ENCODE measurements around the gene ZC3H4. TPM values are rescaled to one million over a fixed set of nuclear protein-coding genes. Genes with fewer than 3 reads are reported as not detected.

Gene ZC3H4
- total and polyA plus RNA-seq, 9 of the 15 experiments (the other 6 are each of a cell fraction or from before 2014, with no cell fraction given): 2.2 to 75.6 (median 18.3) TPM

- TF ChIP-seq ZFP1 (CRISPR knock-in tag; IDR thresholded peaks at IDR 0.05) (no peak), NCOA2 (IDR thresholded peaks at IDR 0.05; ENCODE audit: partially characterized antibody in 2 of 2) (no peak), NRF1 (conservative IDR thresholded peaks at IDR 0.05 in 1 of 2, IDR thresholded peaks at IDR 0.05 in 1 of 2) (peak; percentile 73 to 78), MAFK (IDR thresholded peaks at IDR 0.05; ENCODE audit: low read length) (no peak), KDM1A (IDR thresholded peaks at IDR 0.05) (no peak), ZNF511 (CRISPR knock-in tag; IDR thresholded peaks at IDR 0.05) (0 out of 2 replicates have a peak, but pooled peaks have one; percentile 18), ZNF282 (CRISPR knock-in tag; IDR thresholded peaks at IDR 0.05) (no peak), TARDBP (IDR thresholded peaks at IDR 0.05) (0 out of 2 replicates have a peak, but pooled peaks have one; percentile 88), PRMT5 (CRISPR knock-in tag; IDR thresholded peaks at IDR 0.05) (no peak), SETDB1 (IDR thresholded peaks at IDR 0.05; ENCODE audit: low read length) (no peak), SMARCC2 (IDR thresholded peaks at IDR 0.05; ENCODE audit: low read depth) (peak; percentile 76; the same call in 1 of the 2 replicates), GATAD2A (IDR thresholded peaks at IDR 0.05) (peak; percentile 99), SRSF7 (optimal IDR thresholded peaks at IDR 0.05; ENCODE audit: low read depth, low read length) (no peak), MXI1 (IDR thresholded peaks at IDR 0.05; ENCODE audit: low read depth, low read length) (no peak), RBM17 (IDR thresholded peaks at IDR 0.05; ENCODE audit: borderline replicate concordance, low read depth, low read length) (no peak), NFE2 (IDR thresholded peaks at IDR 0.05; ENCODE audit: low read depth) (no peak)
- TF ChIP-seq, protein P1, sequence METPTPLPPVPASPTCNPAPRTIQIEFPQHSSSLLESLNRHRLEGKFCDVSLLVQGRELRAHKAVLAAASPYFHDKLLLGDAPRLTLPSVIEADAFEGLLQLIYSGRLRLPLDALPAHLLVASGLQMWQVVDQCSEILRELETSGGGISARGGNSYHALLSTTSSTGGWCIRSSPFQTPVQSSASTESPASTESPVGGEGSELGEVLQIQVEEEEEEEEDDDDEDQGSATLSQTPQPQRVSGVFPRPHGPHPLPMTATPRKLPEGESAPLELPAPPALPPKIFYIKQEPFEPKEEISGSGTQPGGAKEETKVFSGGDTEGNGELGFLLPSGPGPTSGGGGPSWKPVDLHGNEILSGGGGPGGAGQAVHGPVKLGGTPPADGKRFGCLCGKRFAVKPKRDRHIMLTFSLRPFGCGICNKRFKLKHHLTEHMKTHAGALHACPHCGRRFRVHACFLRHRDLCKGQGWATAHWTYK (CRISPR knock-in tag; IDR thresholded peaks at IDR 0.05): no peak; the same call in 1 of the 2 replicates
- TF ChIP-seq, protein P2, sequence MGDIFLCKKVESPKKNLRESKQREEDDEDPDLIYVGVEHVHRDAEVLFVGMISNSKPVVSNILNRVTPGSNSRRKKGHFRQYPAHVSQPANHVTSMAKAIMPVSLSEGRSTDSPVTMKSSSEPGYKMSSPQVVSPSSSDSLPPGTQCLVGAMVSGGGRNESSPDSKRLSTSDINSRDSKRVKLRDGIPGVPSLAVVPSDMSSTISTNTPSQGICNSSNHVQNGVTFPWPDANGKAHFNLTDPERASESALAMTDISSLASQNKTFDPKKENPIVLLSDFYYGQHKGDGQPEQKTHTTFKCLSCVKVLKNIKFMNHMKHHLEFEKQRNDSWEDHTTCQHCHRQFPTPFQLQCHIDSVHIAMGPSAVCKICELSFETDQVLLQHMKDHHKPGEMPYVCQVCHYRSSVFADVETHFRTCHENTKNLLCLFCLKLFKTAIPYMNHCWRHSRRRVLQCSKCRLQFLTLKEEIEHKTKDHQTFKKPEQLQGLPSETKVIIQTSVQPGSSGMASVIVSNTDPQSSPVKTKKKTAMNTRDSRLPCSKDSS (IDR thresholded peaks at IDR 0.05; ENCODE audit: low read depth, partially characterized antibody): no peak
- TF ChIP-seq, protein P3, sequence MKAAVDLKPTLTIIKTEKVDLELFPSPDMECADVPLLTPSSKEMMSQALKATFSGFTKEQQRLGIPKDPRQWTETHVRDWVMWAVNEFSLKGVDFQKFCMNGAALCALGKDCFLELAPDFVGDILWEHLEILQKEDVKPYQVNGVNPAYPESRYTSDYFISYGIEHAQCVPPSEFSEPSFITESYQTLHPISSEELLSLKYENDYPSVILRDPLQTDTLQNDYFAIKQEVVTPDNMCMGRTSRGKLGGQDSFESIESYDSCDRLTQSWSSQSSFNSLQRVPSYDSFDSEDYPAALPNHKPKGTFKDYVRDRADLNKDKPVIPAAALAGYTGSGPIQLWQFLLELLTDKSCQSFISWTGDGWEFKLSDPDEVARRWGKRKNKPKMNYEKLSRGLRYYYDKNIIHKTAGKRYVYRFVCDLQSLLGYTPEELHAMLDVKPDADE (conservative IDR thresholded peaks at IDR 0.05; ENCODE audit: control insufficient read depth, low read depth, low read length): no peak; the same call in 1 of the 2 replicates
- TF ChIP-seq, protein P4, sequence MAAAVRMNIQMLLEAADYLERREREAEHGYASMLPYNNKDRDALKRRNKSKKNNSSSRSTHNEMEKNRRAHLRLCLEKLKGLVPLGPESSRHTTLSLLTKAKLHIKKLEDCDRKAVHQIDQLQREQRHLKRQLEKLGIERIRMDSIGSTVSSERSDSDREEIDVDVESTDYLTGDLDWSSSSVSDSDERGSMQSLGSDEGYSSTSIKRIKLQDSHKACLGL (CRISPR knock-in tag; IDR thresholded peaks at IDR 0.05; ENCODE audit: borderline replicate concordance, poor library complexity, severe bottlenecking): no peak
- TF ChIP-seq, protein P5, sequence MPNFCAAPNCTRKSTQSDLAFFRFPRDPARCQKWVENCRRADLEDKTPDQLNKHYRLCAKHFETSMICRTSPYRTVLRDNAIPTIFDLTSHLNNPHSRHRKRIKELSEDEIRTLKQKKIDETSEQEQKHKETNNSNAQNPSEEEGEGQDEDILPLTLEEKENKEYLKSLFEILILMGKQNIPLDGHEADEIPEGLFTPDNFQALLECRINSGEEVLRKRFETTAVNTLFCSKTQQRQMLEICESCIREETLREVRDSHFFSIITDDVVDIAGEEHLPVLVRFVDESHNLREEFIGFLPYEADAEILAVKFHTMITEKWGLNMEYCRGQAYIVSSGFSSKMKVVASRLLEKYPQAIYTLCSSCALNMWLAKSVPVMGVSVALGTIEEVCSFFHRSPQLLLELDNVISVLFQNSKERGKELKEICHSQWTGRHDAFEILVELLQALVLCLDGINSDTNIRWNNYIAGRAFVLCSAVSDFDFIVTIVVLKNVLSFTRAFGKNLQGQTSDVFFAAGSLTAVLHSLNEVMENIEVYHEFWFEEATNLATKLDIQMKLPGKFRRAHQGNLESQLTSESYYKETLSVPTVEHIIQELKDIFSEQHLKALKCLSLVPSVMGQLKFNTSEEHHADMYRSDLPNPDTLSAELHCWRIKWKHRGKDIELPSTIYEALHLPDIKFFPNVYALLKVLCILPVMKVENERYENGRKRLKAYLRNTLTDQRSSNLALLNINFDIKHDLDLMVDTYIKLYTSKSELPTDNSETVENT (CRISPR knock-in tag; IDR thresholded peaks at IDR 0.05): no peak
These were observed at the start of gene ZC3H4 (continued) for GRCh38 chr19:47112997-47113849.
